ENCODE results near the gene WHAMM.
"Not testable (repeated sequence)": the region's sequence is repeated elsewhere in the genome, so short reads cannot be mapped to it uniquely, and the experiment has no call there.

WHAMM gene

DNA sequence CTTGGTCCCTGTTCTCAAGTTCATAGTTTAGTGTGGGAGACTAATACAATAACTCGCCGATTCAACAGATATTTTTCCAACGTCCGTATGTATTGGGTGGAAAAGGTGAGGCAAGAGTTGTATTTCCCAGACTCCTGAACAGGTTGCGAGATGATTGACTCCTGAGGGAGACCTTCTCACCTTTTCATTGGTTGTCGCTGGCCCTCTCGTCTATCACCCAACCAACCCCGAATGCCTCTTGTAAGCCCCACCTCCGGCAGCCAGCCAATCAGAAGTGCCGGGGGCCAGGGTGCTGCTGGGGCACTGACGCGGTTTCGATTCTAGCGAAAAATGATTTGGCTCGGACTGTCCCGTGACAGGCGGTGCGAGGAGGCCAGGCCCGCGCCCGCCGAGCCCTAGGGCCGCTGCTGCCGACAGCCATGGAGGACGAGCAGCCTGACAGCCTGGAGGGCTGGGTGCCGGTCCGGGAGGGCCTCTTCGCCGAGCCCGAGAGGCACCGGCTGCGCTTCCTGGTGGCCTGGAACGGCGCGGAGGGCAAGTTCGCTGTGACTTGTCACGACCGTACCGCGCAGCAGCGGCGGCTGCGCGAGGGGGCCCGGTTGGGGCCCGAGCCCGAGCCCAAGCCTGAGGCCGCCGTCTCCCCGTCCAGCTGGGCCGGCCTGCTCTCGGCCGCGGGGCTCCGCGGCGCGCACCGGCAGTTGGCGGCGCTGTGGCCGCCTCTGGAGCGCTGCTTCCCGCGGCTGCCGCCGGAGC is at the start of gene WHAMM:
Gene WHAMM (plus strand): TSS at position 321 of the 753 bp plus-strand sequence. CDS start 99 bp downstream, at position 420.
- DNase-seq = peak; percentile 92 to 93

DNA sequence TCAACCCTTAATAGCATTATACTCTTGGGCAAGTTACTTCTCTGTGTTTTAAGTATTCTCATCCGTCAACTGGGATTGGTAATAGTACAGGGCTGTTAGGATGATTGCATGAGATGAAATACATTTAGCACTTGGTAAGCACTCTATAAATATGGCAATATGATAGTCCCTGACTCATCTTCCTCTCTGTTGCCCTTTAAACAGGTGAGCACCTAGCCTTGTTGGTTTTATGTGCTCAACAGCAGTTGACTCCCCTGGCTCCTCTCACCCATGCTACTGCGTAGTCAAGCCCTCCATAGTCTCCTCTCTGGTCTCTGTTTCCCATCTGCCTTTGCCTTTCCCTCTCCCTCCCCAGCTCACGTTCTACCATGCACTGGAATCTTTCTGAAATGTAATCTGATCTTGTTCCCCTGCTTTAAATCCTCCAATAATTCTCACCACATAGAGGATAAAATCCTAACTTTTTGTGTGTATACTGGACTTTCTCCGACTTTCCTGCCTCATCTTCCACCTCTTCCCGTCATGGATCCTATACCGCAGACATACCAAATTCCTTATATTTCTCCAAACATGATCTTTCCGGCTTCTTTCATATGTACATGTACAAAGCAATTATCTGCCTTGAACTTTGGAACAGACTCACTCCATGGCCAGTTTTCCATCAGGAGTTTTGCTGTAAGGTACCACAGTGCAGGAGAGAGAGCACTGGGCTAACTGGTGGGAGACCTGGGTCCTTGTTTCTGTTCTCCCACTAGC is 45.9 kb upstream of the WHAMM start:
- no peak for DNase-seq

DNA sequence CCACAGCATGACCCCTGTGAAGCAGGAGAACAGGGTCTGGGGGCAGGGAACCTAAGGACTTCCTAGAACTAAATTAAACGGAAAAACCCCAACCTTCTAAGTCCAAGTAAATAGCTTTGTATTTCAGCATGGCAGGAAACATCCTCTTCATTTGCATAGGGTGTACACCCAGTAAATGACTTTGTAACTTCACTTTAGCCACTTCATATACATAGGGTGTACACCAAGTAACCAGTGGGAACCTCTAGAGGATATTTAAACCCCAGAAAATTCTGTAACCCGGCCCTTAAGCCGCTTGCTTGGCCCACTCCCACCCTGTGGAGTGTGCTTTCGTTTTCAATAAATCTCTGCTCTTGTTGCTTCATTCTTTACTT is 45.3 kb upstream of the WHAMM start:
- no peak for DNase-seq

DNA sequence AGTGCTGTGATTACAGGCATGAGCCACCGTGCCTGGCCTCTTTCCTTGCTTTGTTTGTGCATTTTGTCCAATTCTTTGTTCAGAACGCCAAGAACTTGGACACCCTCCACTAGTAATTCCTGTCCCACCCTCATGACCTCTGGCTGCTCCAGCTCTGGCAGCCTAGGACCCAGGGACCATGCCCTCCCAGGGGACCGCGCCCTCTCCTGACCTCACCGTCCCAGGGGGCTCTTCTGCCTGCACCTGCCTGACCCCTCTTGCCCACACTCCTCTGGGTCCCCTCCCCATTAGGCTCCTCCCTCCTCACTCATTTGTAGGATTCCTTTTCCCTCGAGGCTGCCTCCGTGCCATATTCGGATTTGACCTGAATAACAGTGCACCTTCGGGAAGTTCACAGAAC is 44.7 kb upstream of the WHAMM start:
- DNase-seq = no peak

GRCh38 chr15:82766201-82766600 is 43.2 kb upstream of the WHAMM start:
- DNase-seq = not testable (repeated sequence)

GRCh38 chr15:82767163-82767829 is 42.1 kb upstream of the WHAMM start:
- DNase-seq = no peak

- no peak for DNase-seq
Observed at GRCh38 chr15:82768414-82769054, 40.9 kb upstream of the WHAMM start.

- no peak for DNase-seq
Observed at GRCh38 chr15:82771789-82772607, 37.4 kb upstream of the WHAMM start.

GRCh38 chr15:82774496-82774895 is 34.9 kb upstream of the WHAMM start:
- DNase-seq = no peak

GRCh38 chr15:82778755-82779154 is 30.7 kb upstream of the WHAMM start:
- no peak for DNase-seq

GRCh38 chr15:82781349-82781748 is 28.1 kb upstream of the WHAMM start:
- no peak for DNase-seq

- DNase-seq = no peak
Observed at GRCh38 chr15:82788496-82788895, 20.9 kb upstream of the WHAMM start.

GRCh38 chr15:82789491-82789890 is 19.9 kb upstream of the WHAMM start:
- DNase-seq = no peak

DNA sequence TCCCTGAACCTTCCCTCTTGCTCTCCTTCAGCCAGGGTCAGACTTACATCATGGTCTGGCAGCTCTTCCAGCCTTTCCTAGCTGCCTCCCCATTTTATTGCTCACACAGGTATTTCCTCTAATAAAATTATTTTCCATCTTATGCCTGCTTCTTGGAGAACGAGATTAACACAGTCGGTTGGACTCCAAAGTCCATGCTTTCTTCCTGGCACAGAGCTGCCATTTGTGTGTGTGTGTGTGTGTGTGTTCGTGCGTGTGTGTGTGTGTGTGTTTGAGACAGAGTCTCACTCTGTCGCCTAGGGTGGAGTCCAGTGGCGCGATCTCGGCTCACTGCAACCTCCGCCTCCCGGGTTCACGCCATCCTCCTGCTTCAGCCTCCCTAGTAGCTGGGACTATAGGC is 19.1 kb upstream of the WHAMM start:
- no peak for DNase-seq

DNA sequence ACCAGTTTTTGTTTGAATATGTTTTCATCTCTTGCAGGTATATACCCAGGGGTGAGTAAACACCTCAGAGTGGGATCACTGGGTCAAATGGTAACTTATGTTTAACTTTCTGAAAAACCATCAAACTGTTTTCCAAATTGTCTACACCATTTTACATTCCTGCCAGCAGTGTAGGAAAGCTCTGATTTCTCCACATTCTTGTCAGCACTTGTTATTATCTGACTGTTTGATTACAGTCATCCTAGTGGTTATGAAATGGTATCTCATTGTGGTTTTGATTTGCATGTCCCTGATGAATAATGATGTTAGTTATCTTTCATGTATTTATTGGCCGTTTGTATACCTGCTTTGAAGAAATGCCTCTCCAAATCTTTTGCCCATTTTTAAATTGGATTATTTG is 17.4 kb upstream of the WHAMM start:
- DNase-seq = no peak

GRCh38 chr15:82793737-82794136 is 15.7 kb upstream of the WHAMM start:
- no peak for DNase-seq

DNA sequence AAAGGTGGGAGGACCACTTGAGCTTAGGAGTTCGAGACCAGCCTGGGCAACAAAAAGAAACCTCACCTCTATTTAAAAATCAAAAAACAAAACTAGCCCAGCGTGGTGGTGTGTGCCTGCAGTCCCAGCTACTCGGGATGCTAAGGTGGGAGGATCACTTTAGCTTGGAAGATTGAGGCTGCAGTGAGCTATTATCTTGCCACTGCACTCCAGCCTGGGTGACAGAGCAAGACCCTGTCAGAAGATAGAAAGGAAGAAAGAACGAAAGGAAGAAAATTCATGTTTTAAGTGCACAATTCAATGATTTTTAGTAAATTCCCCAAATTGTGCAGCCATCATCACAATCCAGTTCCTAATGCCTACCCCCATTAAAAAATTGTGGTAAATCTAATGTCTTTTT is 11.3 kb upstream of the WHAMM start:
- no peak for DNase-seq

- DNase-seq = no peak
Observed at GRCh38 chr15:82798531-82799166, 10.8 kb upstream of the WHAMM start.

GRCh38 chr15:82799183-82799841 is 10.1 kb upstream of the WHAMM start:
- DNase-seq = no peak

DNA sequence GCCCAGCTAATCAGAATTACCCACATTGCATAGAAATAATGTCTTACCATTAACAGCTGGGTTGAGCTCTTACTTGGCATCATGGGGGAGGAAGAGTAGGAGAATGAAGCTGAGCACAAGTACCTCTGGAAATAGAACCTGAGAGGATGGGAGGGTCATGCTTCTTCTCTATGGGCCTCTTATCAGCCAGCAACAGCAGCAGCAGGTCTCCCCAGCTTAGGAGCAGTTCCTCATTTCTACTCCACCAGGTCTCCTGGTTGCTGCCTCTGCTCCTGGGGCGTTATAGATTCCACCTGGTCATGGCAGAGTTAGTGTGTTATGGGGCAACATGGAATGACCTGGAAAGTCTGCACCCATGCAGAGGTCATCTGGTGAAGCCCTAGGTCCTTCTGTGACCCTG is 6.9 kb upstream of the WHAMM start:
- DNase-seq = no peak

GRCh38 chr15:82803793-82804574 is 5.4 kb upstream of the WHAMM start:
- no peak for DNase-seq
